Adipose tissue (tissue), 3 donors: Measurements from ENCODE around the gene UNC5A. TPM values are rescaled to one million over a fixed set of nuclear protein-coding genes. Genes with fewer than 3 reads are reported as not detected.

ENCODE experiments used
- H3K27ac ChIP-seq: one replicate; pipeline ENCODE4 v1.5.1; 2013; ENCODE audit warnings: low read depth, low read length
- WGBS, 3 donors: extraction: QIAGEN DNeasy Blood & Tissue Kit; methylation state at CpG; one replicate each; pipeline ENCODE4 v1.1.7; 2013; 5-methylcytosine and 5-hydroxymethylcytosine counted together
- polyA plus RNA-seq, 3 donors: library from polyadenylated mRNA; stranded (reverse); fragments of 200-250 nt; gene quantifications; one replicate each; pipeline ENCODE4 v1.2.3, GENCODE V29; 2013
- donor health status: healthy with polysubstance abuse.
- donor health status: Bipolar disorder and iron deficiency.
- donor health status: healthy.

The UNC5A gene
- polyA plus RNA-seq, 3 donors, result 0.11 to 0.51 (median 0.24) TPM

DNA sequence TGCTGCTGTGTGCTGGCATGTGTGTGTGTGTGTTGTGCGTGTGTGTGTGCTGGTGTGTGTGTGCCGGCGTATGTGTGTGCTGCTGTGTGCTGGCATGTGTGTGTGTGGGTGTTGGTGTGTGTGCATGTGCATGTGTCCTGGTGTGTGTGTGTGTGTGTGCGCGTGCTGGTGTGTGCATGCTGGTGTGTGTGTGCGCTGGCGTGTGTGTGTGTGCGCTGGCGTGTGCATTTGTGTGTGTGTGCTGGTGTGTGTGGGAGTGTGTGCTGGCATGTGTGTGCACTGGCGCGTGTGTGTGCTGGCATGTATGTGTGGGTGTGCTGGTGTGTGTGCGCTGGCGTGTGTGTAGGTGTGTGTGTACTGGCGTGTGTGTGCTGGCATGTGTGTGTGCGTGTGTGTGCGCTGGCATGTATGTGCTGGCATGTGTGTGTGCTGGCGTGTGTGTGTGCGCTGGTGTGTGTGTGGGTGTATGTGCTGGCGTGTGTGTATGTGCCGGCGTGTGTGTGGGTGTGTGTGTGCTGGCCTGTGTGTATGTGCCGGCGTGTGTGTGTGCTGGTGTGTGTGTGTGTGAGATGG lies 20.1 kb downstream of the UNC5A start:
- WGBS, 3 donors, result 82 to 91% (median 89%) methylated on average over 23 of the region's 23 CpGs
- H3K27ac ChIP-seq, result no peak overlapping the region

DNA sequence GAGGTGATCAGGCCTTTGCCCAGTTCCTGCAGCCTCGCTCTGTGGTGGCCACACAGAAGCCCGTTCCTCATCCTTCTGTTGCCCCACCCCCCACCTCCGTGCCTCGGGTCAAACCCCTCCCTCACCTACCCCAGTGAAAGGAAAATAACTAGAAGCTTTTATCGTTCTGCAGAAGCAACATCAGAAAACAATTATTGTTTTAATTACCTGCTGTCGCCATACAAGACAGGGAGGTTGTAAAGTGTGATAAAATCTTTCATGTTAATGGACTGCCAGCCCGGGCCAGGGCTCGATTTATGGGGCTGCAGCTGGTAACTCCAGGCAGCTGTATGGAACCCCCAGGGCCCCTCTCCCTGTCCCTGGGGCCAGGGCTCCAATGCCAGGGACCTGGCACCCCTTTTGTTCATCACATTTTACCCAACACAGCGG lies 20.6 kb downstream of the UNC5A start:
- WGBS, 3 donors, result 29 to 44% (median 31%) methylated on average over 9 of the region's 9 CpGs
- no peak overlapping the region for H3K27ac ChIP-seq

DNA sequence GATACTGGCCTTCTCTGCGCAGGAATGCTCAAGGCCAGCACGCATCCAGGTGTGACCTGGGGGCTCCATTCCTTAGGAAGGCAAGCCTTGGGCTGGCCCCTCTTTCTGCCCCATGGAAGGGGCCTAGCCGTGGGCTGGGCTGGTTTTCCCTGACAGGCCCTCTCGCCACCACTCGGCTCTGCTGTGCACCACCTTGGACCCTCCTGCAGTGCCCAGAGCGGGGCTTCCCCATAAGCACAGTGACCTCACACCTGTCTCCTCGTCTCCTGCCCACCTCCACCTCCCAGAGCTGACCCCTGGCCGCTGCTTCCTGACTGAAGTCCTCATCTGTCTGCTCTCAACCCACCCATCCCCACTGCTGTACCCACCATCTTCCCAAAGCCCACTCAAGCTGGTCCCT lies 21.1 kb downstream of the UNC5A start:
- 68 to 71% (median 68%) methylated on average over 6 to 8 of the region's 8 CpGs for WGBS, 3 donors
- no peak overlapping the region for H3K27ac ChIP-seq

DNA sequence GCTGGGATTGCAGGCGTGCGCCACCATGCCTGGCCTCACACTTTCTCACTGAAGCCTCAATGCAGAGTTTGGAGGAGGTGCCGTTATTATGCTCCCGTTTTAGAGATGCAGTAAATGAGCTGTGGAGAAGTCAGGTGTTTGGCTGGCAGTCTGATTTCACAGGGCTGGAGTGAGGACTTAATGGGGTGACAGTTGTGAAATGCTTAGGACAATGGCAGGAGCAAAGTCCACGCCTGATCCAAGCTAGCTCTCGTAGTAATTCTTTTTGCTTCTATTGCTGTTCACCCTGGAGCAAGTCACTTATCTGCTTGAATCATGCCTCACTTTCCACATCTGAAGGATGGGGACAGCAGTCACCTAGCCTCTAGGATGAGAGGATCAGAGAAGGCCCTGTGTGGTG lies 21.8 kb downstream of the UNC5A start:
- 72 to 89% (median 87%) methylated on average over 6 of the region's 6 CpGs for WGBS, 3 donors
- H3K27ac ChIP-seq, result no peak overlapping the region

DNA sequence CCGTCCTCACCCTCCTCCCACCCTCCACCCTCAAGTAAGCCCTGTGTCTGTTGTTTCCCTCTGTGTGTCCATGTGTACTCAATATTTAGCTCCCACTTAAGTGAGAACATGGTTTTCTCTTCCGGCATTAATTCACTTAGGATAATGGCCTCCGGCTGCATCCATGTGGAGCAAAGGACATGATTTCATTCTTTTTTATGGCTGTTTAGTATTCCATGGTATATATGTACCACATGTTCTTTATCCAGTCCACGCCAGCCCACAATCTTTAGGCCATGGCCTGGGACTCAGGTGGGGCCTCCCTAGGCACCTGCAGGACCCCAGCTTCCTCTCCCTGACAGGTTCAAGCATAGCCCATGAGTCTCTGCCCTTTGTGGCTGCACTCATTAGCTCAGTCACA lies 22.9 kb downstream of the UNC5A start:
- no peak overlapping the region for H3K27ac ChIP-seq
- WGBS, 3 donors, result 75 to 91% (median 84%) methylated on average over 4 of the region's 4 CpGs

DNA sequence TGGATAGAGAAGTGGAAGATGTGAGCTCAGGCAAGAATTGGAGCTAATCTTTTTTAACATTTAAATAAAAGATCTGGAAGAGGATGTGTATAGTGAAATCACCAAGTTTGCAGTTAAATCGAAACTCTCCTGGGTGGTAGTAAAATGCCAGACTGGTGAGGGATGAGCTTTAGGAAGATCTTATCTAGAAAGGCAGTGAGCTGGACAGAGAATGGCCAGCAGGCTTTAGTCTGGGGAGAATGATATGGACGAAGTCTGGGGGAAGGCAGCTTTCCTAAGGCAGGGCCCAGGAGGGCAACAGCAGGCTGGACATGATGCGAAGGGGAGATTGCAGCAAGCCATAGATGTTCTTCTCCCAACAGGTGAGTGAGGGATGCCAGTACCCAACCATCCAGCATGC lies 25.6 kb downstream of the UNC5A start:
- WGBS, 3 donors, result 47 to 62% (median 61%) methylated on average over 3 of the region's 3 CpGs
- no peak overlapping the region for H3K27ac ChIP-seq

DNA sequence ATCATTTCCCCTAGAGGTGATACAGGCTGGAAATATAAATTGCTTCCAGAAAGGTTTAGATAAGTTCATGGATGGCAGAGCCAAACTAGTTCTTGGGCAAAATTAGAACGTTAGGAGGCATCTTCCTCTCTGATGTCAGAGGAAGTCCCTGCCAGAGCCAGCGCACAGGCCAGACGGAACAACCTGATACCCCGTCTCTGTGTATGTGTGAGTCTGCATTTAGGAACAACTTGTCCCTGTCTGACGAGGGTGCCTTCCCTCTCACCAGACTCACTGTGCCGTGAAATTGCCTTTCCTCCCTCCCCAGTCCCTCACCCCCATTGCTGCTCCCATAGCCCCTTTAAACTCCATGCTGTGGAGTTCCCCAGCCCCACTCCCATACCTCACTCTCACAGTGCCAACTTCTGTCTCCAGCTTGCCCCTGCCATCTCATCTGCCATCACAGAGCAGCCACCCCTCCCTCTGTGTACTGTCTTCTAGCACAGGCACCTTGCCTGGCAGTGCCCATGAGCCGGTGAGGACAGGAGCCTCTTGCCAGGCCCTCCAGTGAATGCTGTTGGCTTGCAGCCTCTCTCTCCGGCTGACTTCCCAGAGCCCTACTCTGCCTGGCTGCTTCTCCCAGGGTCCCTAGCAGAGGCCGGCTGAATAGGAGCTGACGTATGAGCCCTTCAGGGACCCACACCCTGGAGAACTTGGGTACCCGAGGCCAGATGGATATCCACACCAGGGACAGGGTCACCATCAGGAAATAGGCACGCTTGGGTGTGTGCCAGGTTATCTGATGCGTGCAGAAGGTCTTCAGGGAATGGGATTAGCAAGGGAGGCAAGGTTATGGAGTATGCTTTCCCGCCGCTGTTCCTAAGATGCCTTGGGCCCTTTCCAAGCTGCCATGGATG lies 26.7 kb downstream of the UNC5A start:
- WGBS, 3 donors, result 56 to 64% (median 63%) methylated on average over 15 of the region's 15 CpGs

DNA sequence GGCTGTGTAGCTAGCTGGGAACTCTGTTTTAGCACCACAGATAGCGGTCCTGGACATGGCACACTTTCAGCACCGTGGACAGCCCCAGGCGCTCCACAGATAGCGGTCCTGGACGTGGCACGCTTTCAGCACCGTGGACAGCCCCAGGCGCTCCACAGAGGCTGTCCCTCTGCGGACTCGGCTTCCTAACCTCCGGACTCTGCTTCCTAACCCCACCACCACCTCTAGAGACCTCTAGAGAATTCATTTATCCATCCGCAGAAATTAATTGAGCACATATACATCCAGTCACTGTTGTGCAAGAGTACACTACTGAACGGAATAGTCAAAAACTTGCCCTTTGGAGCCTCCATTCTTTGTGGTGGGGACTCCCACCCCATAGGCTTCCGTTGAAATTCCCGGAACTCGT lies 27.4 kb downstream of the UNC5A start:
- no peak overlapping the region for H3K27ac ChIP-seq
- 16 to 18% (median 17%) methylated on average over 16 of the region's 16 CpGs for WGBS, 3 donors

More for the DNA sequence above, 26.7 kb downstream of the UNC5A start:
- H3K27ac ChIP-seq, result no peak overlapping the region

DNA sequence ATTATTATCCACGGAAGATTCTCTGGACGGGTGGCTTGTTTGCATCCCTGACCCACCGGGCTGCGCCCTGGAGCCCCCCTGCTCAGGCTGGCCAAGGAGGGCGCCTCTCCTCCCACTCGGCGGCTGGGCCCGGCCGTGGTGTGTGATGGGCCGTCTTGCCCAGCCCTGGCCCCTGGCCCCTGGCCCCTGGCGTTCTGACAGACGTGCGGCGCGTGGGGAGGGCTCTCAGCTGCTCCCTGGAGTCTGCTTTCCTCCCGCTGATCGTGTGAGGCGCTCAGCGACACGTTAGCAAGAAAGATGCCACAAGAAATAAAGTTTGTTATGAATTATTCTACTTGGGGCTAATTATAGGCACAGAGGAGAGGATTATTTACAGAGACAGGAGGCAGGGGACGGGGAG lies 33.3 kb downstream of the UNC5A start:
- WGBS, 3 donors, result 39 to 50% (median 41%) methylated on average over 21 of the region's 21 CpGs
- H3K27ac ChIP-seq, result no peak overlapping the region

DNA sequence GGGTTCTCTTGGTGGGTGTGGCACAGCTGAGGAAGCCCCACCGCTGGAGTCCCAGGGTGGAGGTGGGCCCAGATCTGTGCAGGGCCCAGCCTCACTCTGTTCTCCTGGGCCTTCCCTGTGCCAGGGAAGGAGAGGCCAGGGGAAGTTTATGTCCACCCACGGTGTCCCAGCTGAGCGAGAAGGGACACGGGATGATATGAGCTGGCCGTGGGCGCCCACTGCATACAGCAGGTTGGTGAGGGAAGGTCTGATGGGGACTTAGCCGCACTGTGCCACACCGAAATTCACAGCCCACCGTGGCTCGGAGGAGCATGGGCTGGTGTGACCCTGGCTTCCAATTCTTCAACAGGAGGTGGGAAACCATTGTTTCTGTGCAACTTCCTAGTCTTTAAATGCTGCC lies 33.9 kb downstream of the UNC5A start:
- no peak overlapping the region for H3K27ac ChIP-seq
- 78 to 80% (median 78%) methylated on average over 10 of the region's 10 CpGs for WGBS, 3 donors

DNA sequence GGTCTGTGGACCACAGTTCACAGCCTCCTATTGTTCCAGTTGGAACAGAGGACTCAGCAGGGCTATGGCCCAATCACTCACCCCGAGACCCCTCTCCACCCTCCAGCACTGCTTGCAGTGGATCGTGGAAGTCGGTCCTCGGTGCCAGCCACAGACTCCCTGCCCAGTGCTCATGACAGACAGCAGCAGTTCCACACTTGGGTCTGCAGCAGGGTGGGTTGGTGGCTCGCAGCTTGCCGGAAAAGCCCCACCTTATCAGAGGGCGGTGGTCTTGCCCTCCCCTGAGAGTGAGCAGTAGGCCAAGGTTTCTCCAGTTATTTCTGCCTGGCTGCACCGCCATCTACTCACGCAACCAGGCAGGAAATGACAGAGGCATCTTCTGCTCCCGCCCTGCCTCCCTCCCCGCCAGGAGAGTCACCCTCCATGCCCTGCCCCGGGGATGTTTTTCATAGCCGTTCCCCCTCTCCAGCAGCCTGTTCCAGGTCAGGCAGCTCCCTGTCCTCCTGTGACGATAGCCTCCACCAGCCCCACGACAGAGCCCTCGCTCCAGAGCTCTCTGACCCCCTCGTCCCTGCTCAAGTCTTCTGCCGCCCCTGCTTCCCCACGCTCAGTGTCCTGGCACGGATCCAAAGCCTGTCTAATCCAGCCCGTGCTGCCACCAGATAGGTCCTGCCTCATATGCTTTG lies 34.5 kb downstream of the UNC5A start:
- no peak overlapping the region for H3K27ac ChIP-seq
- WGBS, 3 donors, result 53 to 56% (median 55%) methylated on average over 21 of the region's 21 CpGs

DNA sequence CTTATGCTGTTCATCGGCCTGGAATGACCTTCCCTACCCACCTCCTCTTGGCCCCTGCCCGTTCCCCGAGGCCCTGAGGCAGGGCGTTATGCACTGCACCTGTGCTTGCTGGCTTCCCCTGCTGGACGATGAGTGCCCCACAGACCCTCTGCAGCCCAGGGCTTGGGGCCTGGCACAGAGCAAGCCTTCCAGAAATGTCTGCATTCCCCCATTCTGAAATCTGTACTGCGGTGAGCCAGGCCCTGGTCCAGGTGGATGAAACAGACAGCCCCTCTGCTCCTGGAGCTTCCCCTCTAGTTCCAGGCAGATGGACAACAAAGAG lies 35.0 kb downstream of the UNC5A start:
- H3K27ac ChIP-seq, result no peak overlapping the region
- WGBS, 3 donors, result 49 to 63% (median 53%) methylated on average over 6 of the region's 6 CpGs

DNA sequence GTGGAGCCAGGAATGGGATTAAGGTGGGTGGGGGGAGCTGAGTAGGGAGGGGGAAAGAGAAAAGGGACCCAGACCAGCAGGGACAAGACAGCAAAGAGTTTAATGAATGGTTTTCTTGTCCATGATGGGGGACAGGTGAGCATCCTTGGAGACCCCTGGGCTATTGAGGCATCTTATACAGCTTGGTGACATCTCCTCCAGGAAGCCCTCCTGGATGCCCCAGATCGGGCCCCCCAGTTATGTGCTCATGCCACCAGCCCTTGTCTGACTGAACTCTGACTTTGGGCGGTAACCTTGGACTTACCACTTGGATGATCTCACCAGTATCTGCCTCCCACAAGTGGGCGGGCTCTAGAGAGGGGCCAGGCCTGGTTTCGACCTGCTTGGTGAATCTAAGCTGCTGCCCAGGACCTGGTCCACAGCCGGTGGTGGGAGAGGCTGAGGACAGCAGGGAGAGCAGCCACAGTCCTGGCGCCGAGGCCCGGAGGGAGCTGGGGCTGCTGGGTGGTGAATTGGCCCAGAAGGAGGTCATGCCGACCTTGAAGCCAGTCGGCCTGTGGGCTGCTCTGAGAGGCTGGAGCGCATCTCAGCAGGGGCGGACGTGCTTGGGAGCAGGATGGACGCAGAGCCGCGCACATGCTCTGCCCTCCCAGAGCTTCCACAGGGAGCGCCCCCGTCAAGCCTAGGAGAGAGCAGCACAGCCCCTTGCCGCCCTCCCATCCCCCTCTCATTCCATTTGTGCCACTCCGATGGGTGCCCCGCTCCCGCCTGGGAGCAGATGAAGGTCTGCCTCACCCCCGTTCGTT lies 36.2 kb downstream of the UNC5A start:
- H3K27ac ChIP-seq, result no peak overlapping the region
- WGBS, 3 donors, result 37 to 46% (median 42%) methylated on average over 23 to 24 of the region's 24 CpGs

DNA sequence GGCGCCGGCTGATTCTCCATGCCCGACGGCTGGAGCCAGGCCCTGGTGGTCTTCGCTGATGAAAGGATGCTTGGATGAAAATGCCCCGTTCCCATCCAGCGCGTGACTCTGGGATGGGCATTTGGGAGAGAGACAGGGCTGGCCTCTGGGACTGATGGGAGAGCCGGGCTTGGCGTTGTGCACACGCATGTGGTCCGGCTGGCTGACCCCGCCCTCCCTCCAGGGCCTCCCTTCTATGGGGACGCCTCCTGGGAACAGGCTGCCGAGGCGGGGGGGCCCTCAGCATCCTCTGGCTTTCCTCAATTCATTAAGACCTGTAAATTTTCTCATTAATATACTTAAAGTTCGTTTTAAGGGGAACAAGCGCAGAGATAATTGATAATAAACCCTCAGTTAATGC lies 36.8 kb downstream of the UNC5A start:
- 46 to 53% (median 51%) methylated on average over 18 of the region's 18 CpGs for WGBS, 3 donors
- no peak overlapping the region for H3K27ac ChIP-seq

DNA sequence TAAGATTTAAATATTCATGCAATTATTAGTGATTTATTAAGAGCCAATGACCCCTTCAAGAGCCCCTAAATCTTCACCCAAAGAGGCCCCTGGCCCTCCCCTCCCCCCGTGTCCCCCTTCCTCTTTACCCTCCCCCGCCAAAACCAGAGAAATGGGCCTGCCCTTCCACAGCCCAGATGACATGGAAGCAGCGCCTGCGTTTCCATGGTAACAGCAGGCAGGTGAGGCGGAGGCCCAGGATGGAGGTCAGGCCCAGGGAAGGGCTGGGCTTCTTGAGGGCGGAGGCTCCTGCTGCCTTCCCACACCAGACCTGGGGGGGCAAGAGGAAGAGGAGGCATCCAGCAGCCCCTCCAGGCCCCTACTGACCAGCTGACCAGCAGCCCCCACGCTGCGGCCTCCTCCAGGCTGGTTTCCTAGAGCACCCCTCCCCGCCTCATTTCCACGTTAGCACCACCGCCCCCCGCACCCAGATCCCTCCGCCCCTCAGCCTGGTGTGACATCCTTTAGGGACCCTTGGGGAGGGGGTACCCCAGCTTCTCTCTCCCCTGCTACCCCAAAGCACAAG lies 37.4 kb downstream of the UNC5A start:
- WGBS, 3 donors, result 74 to 80% (median 78%) methylated on average over 13 of the region's 13 CpGs

DNA sequence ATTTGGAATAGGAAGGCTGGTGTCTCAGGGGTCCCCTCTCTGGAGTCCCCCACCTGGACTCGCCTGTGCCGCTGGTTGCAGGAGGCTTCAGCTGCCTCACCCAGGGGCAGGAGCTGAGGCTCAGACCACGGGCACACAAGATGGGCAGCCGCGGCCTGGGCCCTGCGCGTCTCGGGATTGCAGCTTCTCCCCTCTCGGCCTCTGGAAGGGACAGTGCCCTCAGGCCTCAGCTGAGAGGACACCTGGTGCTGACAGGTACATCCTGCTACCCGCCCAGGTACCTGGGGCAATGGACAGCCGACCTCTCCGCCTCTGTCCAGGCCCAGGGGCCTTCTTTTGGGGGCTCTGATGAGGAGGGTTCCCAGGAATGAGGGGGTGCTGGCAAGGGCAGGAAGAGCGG lies 38.3 kb downstream of the UNC5A start:
- 82 to 87% (median 85%) methylated on average over 6 to 13 of the region's 13 CpGs for WGBS, 3 donors
- no peak overlapping the region for H3K27ac ChIP-seq

More for the DNA sequence above, 37.4 kb downstream of the UNC5A start:
- no peak overlapping the region for H3K27ac ChIP-seq

DNA sequence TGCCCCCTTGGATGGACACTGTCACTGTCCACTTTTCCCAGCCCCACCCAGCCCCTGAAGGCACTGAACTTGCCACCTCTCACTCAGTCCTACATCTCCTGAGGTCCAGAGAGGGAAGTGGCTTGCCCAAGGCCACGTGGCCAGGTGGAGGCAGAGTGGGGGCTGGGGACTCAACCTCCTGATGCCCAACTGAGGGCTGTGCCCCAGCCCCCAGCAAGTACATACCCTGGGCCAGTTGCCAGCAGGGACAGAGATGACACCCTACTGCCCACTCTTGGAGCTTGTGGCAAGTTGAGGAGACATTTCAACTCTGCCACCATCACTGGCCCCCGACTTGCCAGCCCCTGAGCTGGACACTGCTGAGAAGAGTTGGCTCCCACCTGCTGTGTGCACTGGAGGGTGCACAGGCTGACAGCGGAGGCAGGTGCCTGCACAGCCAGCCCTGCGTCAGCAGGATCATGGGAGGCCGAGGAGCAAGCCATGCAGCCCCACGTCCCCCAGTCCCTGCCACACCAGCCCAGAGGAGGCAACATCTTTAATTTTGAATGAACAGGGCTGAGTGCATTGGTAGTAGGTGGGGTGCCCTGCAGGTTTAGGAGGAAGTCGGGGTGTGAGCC lies 39.4 kb downstream of the UNC5A start:
- no peak overlapping the region for H3K27ac ChIP-seq
- 74 to 76% (median 74%) methylated on average over 7 of the region's 7 CpGs for WGBS, 3 donors
